ENCODE data around the gene ABCA4.

ABCA4 gene

GRCh38 chr1:93980320-93981273, 140.4 kb downstream of the ABCA4 start:
- no peak for DNase-seq (ENCODE audit: low read depth in 2 of 2, low spot score in 1 of 2)

DNA sequence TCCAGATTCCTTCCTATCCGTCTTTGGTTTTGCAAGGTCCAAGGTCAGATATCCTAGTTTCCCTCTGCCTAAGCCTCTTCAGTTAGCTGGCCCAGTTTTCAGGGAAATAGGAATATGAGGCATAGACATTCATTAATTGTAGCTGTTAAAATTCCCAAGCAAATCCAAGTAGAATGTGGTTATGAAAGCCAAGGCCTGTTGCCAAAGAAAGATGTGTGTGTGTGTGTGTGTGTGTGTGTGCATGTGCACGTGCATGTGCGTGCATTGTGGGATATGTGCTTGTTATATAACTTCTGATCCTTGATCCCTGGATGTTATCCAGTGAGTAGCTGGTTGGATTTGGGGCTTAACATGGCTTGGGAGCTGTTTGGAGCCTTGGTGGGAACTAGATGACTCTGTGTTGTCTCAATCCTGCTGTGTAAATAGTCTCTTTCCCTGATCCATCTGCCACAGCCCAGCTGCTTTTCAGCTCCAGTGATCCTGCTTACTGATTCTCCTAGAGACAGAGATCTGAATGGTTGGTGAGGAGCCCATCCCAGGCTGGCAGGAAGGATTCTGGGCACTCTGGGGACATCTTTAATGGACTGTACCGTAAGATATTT, 141.1 kb downstream of the ABCA4 start:
- DNase-seq (ENCODE audit: low read depth in 2 of 2, low spot score in 1 of 2) = no peak

GRCh38 chr1:93979040-93979717, 141.8 kb downstream of the ABCA4 start:
- no peak for DNase-seq (ENCODE audit: low read depth in 2 of 2, low spot score in 1 of 2)

GRCh38 chr1:93977598-93977945, 143.4 kb downstream of the ABCA4 start:
- DNase-seq (ENCODE audit: low read depth in 2 of 2, low spot score in 1 of 2) = no peak

GRCh38 chr1:93976711-93977597, 144.0 kb downstream of the ABCA4 start:
- no peak for DNase-seq (ENCODE audit: low read depth in 2 of 2, low spot score in 1 of 2)

GRCh38 chr1:93976291-93976690, 144.7 kb downstream of the ABCA4 start:
- DNase-seq (ENCODE audit: low read depth in 2 of 2, low spot score in 1 of 2) = no peak

- no peak for DNase-seq (ENCODE audit: low read depth in 2 of 2, low spot score in 1 of 2)
Measured at GRCh38 chr1:93972341-93972740, 148.6 kb downstream of the ABCA4 start.

DNA sequence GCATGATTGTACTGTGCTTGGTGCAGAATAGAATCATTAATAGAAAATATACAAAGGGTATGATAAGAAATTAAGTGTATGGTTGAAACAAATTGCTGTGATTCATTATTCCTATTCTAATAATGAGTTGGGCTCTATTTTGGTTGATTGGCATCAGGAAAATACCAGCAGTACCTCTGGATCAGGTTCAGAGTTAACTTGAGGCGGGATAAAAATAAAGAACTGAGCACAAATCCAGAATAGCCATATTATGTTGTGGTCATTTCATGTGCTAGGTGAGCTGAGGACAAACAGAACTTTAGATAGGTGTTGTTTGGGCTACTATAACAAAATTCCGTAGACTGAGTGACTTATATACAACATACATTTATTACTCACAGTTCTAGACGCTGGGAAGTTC, 151.1 kb downstream of the ABCA4 start:
- DNase-seq (ENCODE audit: low read depth in 2 of 2, low spot score in 1 of 2) = no peak

DNA sequence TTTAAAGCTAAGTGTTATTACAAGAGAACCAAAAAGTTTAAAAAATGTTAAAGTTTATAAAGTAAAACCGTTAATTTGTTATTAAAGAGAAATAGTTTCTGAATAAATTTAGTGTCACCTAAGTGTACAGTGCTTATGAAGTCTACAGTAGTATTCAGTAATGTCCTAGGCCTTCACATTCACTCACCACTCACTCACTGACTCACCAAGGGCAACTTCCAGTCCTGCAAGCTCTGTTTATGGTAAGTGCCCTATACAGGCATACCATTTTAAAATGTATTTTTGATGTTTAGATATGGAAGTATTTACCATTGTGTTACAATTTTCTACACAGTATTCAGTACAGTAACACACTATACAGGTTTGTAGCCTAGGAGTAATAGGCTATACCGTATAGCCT, 151.6 kb downstream of the ABCA4 start:
- DNase-seq (ENCODE audit: low read depth in 2 of 2, low spot score in 1 of 2) = no peak

GRCh38 chr1:93967306-93967705, 153.6 kb downstream of the ABCA4 start:
- DNase-seq (ENCODE audit: low read depth in 2 of 2, low spot score in 1 of 2) = no peak

DNA sequence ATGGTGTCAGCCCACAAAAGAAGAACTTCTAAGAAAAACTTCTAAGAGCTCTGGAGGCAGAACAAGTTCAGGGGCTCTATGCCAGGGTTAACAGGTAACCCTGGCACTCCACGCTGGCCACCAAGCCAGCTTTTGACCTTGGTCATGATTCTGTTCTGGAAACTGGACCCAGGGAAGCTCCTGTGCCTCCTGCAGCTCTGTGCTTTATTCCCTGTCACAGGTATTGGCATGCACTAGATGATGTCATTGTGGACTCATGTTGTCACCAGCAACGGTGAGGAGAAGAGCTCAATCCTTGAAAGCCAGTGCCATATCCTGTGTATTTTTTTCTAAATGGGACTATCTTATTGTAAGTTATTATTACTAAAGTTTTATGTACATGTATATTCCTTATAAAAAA, 155.1 kb downstream of the ABCA4 start:
- DNase-seq (ENCODE audit: low read depth in 2 of 2, low spot score in 1 of 2) = no peak

DNA sequence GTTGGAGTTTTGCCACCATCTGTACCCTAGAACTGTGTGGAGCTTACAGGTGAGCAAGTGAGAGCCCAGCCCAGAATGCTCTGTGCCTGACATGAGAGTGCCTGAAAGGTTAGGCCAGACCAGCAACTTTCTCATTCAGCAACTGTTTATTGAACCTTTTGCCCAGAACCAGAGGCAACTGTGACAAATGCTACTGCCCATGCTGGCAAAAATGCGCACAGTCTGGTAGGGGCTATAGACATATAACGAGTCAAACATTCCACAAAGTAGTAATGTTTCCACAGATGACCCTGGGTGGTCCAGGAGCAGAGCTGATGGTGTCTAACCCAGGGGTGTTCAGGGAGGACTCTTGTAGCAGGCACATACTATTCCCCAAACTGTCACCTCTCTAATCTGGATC, 155.7 kb downstream of the ABCA4 start:
- DNase-seq (ENCODE audit: low read depth in 2 of 2, low spot score in 1 of 2) = no peak

DNA sequence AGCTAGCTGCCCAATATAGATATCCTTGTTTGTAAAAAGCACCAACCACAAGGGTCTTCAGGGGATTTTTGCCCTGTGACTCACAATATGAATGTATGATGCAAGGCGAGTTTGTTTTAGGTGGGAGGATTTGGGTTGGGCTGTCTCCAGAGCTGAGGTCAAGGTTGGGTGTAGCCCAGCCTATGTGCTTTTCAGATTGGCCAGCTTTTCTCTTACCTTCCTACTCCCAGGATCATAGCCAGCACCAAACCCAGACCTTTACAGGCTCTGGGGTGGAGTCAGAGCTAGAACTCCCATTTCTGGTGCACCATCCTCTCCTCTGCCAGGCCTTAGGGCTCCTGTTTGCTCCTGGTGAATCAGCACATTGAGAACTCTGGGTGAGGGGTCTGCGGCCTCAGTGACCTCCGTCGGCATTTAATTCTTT, 156.2 kb downstream of the ABCA4 start:
- DNase-seq (ENCODE audit: low read depth in 2 of 2, low spot score in 1 of 2) = no peak

DNA sequence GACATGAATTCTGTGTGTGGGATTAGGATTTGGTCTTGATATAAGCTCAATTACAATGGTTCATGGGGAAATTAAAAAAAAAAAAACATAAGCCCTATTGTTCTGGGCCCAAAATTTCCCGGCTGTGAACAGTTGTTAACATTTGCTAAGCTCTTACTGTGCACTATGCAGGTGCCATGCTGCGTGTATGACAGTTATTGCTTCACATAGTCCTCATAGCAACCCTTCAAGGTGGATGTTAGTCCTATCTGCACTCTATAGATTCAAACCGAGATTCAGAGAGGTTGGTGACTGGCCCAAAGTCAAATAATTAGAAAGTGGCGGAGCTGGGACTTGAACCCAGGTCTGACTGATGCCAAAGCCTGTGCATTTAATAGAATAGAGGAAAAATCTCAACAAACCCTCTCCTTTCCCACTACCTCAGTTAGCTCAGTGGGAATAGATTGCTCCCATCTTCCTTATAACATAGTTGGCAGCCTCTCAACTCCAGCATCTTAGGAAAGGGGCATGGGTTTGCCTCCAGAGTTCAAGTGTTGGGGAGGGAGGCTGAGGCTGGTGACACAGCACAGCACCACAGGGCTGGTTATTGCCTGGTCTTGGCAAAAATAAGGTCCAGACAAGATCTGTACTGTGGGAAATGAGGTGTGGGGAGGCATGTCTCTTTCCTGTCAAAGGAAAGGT, 156.7 kb downstream of the ABCA4 start:
- no peak for DNase-seq (ENCODE audit: low read depth in 2 of 2, low spot score in 1 of 2)

- DNase-seq (ENCODE audit: low read depth in 2 of 2, low spot score in 1 of 2) = no peak
Measured at GRCh38 chr1:93963585-93963984, 157.4 kb downstream of the ABCA4 start.

DNA sequence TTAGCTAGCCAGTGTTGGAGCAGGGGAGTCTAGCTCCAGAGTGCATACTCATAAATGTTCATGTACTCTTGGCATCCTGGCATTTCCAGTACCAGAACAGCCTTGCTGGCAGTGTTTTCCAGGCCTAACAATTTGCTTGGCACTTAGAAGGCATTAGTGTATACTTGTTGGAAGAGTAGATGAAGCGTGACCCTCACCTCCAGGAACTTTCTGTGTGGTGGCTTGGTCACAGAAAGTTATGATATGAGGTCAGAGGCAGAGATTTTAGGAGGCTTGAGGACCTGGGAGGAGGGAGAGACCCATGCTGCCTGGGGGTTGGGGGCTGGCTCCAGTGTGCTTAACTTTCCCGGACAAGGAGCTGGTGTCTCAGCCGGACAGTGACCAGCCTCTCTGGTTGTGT, 159.0 kb downstream of the ABCA4 start:
- no peak for DNase-seq (ENCODE audit: low read depth in 2 of 2, low spot score in 1 of 2)

- DNase-seq (ENCODE audit: low read depth in 2 of 2, low spot score in 1 of 2) = no peak
Measured at GRCh38 chr1:93961443-93961842, 159.5 kb downstream of the ABCA4 start.

DNA sequence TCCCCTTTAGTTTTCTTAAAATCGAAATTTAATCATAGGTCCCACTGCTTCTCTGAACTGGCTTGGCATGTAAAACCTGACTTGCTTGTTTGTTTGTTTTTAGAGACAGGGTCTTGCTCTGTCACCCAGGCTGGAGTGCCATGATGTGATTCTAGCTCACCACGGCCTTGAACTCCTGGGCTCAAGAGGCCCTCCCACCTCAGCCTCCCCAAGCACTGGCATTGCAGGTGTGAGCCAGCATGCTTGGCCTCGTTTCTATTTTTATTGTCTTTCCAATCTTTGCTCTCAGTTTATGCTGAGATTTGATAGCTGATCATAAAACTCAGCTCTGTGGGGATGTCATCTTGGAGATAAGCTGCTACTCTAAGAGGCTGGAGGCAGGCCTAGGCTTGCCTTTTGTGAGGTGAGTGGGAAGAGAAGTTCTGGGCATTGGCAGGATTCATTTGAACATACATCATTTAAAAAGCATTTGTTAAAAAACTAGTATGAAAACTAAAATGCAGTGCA, 160.3 kb downstream of the ABCA4 start:
- DNase-seq (ENCODE audit: low read depth in 2 of 2, low spot score in 1 of 2) = no peak

DNA sequence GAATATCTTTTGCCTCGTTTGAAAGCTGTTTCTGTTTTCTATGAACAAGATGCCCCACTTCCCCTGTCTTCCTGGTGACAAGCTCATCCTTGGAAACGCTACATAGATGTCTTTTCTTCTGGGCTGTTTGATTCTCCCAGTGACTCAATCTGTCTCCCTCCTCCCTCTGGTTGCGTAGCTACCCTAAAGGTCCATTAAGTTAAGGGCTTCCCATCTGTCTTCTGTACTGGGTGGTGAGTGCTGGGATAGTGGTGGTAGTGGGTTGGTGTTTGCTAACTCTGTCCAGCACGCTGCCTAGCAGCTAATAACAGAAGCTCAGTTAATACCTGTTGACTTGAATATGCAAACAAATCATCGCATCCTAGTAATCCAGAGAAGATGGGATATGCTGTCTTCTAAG, 161.5 kb downstream of the ABCA4 start:
- DNase-seq (ENCODE audit: low read depth in 2 of 2, low spot score in 1 of 2) = no peak

DNA sequence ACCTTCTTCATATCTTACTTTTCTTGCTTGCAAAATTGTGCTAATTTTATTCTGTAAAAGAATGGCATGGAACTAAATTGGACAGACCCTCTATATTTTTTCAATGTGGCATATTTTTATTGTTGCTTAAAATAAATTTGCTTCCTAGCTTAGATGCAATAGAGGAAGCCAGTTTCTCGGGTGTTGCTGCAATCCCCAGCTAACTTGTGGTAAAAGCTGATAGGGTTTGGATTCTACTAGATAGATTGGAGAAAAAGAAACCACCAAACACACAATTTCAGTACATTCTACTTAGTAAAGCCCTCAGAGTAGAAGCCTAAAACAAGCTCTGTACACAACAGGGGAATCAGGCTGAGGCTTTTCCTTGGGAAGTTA, 162.2 kb downstream of the ABCA4 start:
- no peak for DNase-seq (ENCODE audit: low read depth in 2 of 2, low spot score in 1 of 2)

Measured in stimulated activated CD8-positive, alpha-beta memory T cell treated with anti-CD3 and anti-CD28 coated beads, Interleukin-4, amount 100 ng/mL, for 4 hours (primary cell).